IPS DF 6.9 (cell line): ENCODE data around the gene ZNF43.
"Not testable (repeated sequence)": the region's sequence is repeated elsewhere in the genome, so short reads cannot be mapped to it uniquely, and the experiment has no call there.

Source experiments
- DNase-seq: peaks from one replicate; pipeline ENCODE4 v3.0.0-alpha.2; 2013; ENCODE audit warnings: low read depth, low spot score
- H3K27ac ChIP-seq: one replicate; pipeline ENCODE4 v1.5.1; 2013; ENCODE audit warnings: low read length, control low read depth
- H3K27me3 ChIP-seq: 2 replicates; pipeline ENCODE4 v1.6.1; 2013; ENCODE audit warnings: mild to moderate bottlenecking, low read length; ENCODE audit not compliant: control insufficient read depth, insufficient read depth
- H3K36me3 ChIP-seq: 2 replicates; pipeline ENCODE4 v1.6.1; 2013; ENCODE audit warnings: low read length; ENCODE audit not compliant: control insufficient read depth, insufficient read depth
- H3K4me1 ChIP-seq: 2 replicates; pipeline ENCODE4 v1.6.1; 2013; ENCODE audit warnings: low read length; ENCODE audit not compliant: control insufficient read depth, insufficient read depth
- H3K4me3 ChIP-seq: 2 replicates; pipeline ENCODE4 v1.5.1; 2013; ENCODE audit warnings: mild to moderate bottlenecking, low read length
- H3K9me3 ChIP-seq: 2 replicates; pipeline ENCODE4 v1.6.1; 2013; ENCODE audit warnings: low read length, inconsistent platforms; ENCODE audit not compliant: control insufficient read depth, insufficient read depth
- WGBS: extraction: QIAGEN DNeasy Blood & Tissue Kit; methylation state at CpG from one replicate; pipeline ENCODE4 v1.1.7; 2013; ENCODE audit warnings: mixed read lengths, missing lambda C conversion rate; ENCODE audit not compliant: insufficient read length, insufficient coverage; 5-methylcytosine and 5-hydroxymethylcytosine counted together

The ZNF43 gene

DNA sequence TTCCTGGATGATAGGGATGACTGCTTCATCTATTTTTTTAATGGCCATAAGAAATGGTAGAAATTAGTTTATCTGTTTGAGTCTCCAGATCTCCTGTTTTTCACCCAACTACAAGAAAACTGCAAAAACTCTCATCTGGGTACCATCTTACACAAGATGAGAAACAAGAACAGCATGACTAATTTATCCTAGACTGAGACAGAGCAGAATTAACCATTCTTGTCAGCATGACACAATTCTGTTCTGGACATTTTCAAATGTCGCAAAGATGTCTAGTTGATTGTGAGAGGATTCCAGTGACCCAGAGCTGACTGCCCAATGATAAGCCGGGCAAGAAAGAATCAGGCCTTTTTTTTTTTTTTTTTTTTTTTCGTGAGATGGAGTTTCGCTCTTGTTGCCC lies 12.8 kb downstream of the ZNF43 start:
- Histone ChIP-seq H3K4me1 (no peaks in the 10 kb centered on the region), H3K36me3 (no peaks in the 10 kb centered on the region; the same call in 1 of the 2 replicates), H3K9me3 (no peaks in the 10 kb centered on the region), H3K27ac (no peak overlapping the region), H3K4me3 (no peak overlapping the region), H3K27me3 (no peaks in the 10 kb centered on the region)
- no CpG with 5 or more reads among the region's 4 CpGs for WGBS
- DNase-seq: no peak

DNA sequence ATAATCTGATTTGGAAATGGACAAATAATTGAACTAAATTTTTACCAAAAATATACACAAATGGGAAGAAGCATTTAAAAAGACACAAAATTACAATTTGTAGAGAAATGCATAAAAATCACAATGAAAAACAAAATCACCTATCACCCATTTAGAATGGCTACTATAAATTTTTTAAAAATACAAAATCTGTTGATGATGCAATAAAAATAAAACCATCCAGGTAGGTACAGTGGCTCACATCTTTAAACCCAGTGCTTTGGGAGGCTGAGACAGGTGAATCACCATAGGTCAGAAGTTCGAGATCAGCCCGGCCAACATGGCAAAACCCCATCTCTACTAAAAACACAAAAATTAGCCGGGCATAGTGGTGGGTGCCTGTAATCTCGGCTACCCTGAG lies 23.5 kb downstream of the ZNF43 start:
- H3K9me3 ChIP-seq: peaks cover 2% of the 10 kb centered on the region; the same call in 1 of the 2 replicates

DNA sequence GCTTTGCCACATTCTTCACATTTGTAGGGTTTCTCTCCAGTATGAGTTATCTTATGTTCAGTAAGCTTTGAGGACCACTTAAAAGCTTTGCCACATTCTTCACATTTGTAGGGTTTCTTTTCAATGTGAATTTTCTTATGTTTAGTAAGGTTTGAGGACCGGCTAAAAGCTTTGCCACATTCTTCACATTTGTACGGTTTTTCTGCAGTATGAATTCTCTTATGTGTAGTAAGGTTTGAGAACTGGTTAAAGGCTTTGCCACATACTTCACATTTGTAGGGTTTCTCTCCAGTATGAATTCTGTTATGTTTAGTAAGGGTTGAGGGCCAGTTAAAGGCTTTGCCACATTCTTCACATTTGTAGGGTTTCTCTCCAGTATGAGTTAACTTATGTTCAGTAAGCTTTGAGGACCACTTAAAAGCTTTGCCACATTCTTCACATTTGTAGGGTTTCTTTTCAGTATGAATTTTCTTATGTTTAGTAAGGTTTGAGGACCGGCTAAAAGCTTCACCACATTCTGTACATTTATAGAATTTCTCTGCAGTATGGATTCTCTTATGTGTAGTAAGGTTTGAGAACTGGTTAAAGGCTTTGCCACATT lies 27.5 kb downstream of the ZNF43 start:
- not testable (repeated sequence) for H3K27ac ChIP-seq, H3K27me3 ChIP-seq, H3K9me3 ChIP-seq, DNase-seq, H3K36me3 ChIP-seq, H3K4me1 ChIP-seq, H3K4me3 ChIP-seq
- WGBS: no CpG with 5 or more reads among the region's 3 CpGs

More for the DNA sequence above, 23.5 kb downstream of the ZNF43 start:
- no peak for DNase-seq
- Histone ChIP-seq H3K27me3 (no peaks in the 10 kb centered on the region), H3K4me1 (no peaks in the 10 kb centered on the region), H3K36me3 (peaks cover 9% of the 10 kb centered on the region), H3K4me3 (no peak overlapping the region), H3K27ac (no peak overlapping the region)
- WGBS: no CpG with 5 or more reads among the region's 4 CpGs

DNA sequence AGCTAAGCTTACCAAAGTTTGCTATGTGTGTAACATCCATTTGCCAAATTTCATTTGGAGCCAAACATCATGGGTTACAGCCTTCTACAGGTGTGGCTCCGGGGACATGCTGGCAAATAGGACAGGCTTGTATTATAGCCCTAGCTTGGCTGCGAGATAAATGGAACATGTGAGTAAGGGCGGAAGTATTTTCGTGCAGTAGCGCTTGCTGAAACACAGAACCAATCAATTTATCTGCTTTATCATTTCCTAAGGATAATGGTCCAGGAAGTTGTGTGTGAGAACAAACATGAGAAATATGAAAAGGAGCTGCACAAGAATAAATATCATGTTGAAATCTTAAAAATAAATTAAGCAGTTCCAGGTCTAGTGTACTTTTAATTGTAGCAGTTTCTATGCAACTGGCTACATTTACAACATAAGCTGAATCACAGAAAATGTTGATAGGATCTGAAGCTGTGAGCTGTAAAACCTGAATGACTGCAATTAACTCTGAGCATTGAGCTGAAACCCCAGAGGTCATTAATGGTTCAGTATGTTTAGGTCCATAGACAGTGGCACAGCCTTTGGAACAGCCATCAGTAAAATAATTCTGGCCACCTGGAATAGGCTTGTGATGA lies 46.4 kb downstream of the ZNF43 start:
- no peaks in the 10 kb centered on the region; the same call in none of the 2 replicates for H3K9me3 ChIP-seq
- no peak overlapping the region for H3K27ac ChIP-seq
- H3K4me3 ChIP-seq: no peak overlapping the region
- no CpG with 5 or more reads among the region's 5 CpGs for WGBS
- H3K36me3 ChIP-seq: no peaks in the 10 kb centered on the region
- H3K4me1 ChIP-seq: no peaks in the 10 kb centered on the region
- no peaks in the 10 kb centered on the region for H3K27me3 ChIP-seq
- DNase-seq: no peak

DNA sequence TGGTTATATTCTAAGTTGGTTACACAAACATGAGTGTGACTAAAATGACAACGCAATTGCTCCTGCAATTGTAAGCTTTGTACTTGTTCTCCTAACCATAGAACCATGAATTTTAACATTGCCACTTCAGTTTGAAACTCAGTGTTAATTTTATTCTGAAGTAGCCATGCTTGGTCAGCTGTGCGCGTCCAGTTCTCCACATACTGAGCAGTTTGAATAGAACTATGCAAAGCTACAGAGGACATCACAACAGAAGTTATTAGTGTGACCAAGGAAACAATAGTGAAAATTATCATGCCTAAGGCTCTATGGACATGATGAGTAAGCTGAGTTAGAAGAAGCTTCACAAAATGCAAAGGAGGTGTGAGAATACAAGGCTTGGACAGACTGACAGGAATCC lies 49.0 kb downstream of the ZNF43 start:
- no CpG with 5 or more reads among the region's 3 CpGs for WGBS
- DNase-seq: no peak
- Histone ChIP-seq H3K27ac (no peak overlapping the region), H3K36me3 (no peaks in the 10 kb centered on the region), H3K4me1 (no peaks in the 10 kb centered on the region), H3K9me3 (no peaks in the 10 kb centered on the region; the same call in none of the 2 replicates), H3K4me3 (no peak overlapping the region), H3K27me3 (no peaks in the 10 kb centered on the region)

- H3K4me3 ChIP-seq, DNase-seq, H3K36me3 ChIP-seq, H3K27ac ChIP-seq, H3K9me3 ChIP-seq, H3K4me1 ChIP-seq, H3K27me3 ChIP-seq: not testable (repeated sequence)
- no CpG with 5 or more reads among the region's 30 CpGs for WGBS
These were observed 60.2 kb downstream of the ZNF43 start for GRCh38 chr19:21775792-21776191.

DNA sequence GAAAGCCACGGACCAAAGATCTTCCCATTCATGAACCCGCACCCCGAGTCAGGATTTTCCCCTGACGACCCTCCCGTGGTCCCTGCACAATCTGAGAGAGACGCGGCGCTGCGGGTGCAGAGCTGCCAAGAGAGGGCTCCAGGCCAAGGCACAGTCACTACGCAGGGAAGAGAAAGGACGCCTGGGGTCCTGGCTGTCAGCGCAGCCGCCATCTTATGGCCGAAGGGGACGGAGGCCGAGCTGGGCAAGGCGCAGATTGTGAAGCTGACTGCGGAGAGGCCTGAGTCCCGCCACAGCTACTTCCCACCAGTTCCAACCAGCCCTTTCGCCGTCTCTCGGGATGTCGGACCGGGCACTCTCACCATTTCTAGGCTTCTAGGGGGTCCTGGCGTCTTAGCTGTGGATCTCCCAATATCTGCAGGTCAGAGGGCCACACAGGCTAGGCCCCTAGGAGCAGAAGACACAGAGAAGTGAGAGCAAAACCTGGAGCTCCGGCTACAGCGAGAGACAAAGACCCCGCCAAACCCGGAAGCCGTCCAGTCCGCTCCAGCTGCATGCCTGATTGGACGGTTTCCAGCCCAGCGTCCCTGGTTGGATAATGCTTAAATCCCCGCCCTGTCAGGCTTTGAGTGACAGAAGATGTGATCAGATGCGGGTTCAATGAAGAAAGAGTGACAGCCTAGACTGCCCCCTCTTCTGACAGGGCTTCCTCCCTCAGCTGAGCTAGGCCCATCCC lies 68.7 kb downstream of the ZNF43 start, which contains the start of gene ZNF100:
ZNF100 (minus strand) TSS at position 515 of the 736 bp plus-strand sequence; CDS start at position 365, 150 bp downstream.
- Histone ChIP-seq H3K4me3 (peak within 1 kb of the TSS; percentile 48; the same call in 1 of the 2 replicates), H3K27ac (no peak within 1 kb of the TSS), H3K4me1 (no peaks in the 10 kb centered on the region), H3K27me3 (no peaks in the 10 kb centered on the region), H3K36me3 (no peaks in the 10 kb centered on the region; the same call in 1 of the 2 replicates), H3K9me3 (no peaks in the 10 kb centered on the region)
- no CpG with 5 or more reads among the region's 35 CpGs for WGBS
- peak; percentile 75 for DNase-seq

DNA sequence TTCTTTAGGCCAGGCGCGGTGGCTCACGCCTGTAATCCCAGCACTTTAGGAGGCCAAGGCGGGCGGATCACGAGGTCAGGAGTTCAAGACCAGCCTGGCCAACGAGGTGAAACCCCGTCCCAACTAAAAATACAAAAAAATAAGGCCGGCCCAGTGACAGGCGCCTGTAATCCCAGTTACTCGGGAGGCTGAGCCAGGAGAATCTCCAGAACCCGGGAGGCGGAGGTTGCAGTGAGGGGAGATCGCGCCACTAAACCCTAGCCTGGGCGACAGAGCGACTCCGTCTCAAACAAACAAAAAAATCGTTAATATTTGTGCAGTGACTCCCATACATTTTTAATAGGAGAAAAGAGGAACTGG lies 69.3 kb downstream of the ZNF43 start:
- not testable (repeated sequence) for H3K9me3 ChIP-seq, H3K4me1 ChIP-seq, H3K36me3 ChIP-seq, DNase-seq, H3K27me3 ChIP-seq, H3K27ac ChIP-seq
- H3K4me3 ChIP-seq: peak overlapping the region; percentile 48; the same call in 1 of the 2 replicates
- WGBS: no CpG with 5 or more reads among the region's 19 CpGs

GRCh38 chr19:21765151-21765550 lies 70.8 kb downstream of the ZNF43 start:
- Histone ChIP-seq H3K9me3 (no peaks in the 10 kb centered on the region), H3K4me3 (no peak overlapping the region)

DNA sequence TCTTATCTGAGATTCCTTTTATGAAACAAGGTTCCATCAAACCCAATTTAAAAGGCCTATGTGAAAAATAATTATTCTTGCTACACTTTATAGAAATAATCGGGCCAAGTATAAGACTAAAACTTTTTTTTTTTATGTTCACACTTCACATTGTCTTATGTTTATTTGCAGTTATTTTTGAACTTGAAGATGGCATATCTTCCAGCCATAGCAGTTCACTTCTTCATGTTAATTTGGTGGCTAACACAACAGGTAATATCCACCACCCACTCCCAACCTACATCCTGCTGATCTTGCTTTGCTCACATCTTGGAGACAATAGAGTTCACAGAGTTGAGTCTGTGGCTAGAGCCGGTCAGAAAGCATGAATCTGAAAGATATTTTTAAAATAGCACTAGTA lies 74.4 kb downstream of the ZNF43 start:
- H3K27me3 ChIP-seq, H3K36me3 ChIP-seq, DNase-seq, H3K4me1 ChIP-seq, H3K4me3 ChIP-seq, H3K9me3 ChIP-seq, H3K27ac ChIP-seq: not testable (repeated sequence)
- WGBS: no CpG with 5 or more reads among the region's 2 CpGs

More at GRCh38 chr19:21765151-21765550, 70.8 kb downstream of the ZNF43 start:
- H3K4me1 ChIP-seq: no peaks in the 10 kb centered on the region
- H3K27ac ChIP-seq: no peak overlapping the region
- H3K27me3 ChIP-seq: no peaks in the 10 kb centered on the region
- no peak for DNase-seq
- H3K36me3 ChIP-seq: peaks cover 5% of the 10 kb centered on the region; the same call in 1 of the 2 replicates
